ENCODE data around the gene IPMK.
"Not testable (repeated sequence)": the region's sequence is repeated elsewhere in the genome, so short reads cannot be mapped to it uniquely, and the experiment has no call there.

IPMK gene

DNA sequence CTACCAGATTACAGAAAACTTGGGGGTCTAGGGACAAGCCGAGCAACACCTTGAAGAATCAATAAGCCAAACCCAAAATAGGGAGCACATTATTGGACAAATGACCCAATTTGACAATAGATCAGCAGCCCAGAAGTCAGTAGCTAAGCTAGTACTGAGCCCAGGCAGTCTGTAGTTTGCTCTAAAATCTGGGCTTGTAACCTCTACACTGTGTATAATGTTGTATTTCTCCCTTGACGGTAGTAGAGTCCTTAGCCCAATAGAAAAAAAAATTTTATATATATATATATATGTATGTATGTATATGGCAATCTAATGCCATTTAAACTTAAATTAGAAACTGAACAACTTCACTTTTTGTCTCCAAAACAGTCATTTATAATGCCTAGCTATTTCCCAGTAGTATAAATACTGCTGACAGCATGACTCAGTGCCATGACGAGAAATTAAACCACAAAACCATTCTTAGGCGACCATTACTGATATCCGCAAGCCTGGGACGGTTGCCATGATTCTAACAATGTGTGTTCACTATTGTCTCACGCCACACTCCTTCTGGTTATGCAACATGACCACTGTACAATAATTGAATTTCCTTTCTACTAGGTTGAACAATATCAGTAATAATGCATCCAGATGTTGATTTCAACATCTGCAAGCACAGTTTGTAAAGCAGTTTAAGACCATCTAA lies 110.5 kb downstream of the IPMK start:
- no peak overlapping the region for H3K4me3 ChIP-seq (ENCODE audit: low read depth, low read length)
- TF ChIP-seq, protein P1, sequence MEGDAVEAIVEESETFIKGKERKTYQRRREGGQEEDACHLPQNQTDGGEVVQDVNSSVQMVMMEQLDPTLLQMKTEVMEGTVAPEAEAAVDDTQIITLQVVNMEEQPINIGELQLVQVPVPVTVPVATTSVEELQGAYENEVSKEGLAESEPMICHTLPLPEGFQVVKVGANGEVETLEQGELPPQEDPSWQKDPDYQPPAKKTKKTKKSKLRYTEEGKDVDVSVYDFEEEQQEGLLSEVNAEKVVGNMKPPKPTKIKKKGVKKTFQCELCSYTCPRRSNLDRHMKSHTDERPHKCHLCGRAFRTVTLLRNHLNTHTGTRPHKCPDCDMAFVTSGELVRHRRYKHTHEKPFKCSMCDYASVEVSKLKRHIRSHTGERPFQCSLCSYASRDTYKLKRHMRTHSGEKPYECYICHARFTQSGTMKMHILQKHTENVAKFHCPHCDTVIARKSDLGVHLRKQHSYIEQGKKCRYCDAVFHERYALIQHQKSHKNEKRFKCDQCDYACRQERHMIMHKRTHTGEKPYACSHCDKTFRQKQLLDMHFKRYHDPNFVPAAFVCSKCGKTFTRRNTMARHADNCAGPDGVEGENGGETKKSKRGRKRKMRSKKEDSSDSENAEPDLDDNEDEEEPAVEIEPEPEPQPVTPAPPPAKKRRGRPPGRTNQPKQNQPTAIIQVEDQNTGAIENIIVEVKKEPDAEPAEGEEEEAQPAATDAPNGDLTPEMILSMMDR (conservative IDR thresholded peaks at IDR 0.05; ENCODE audit: low read depth, low read length), result no peak
- peak; percentile 95 for DNase-seq (ENCODE audit: low read depth)

DNA sequence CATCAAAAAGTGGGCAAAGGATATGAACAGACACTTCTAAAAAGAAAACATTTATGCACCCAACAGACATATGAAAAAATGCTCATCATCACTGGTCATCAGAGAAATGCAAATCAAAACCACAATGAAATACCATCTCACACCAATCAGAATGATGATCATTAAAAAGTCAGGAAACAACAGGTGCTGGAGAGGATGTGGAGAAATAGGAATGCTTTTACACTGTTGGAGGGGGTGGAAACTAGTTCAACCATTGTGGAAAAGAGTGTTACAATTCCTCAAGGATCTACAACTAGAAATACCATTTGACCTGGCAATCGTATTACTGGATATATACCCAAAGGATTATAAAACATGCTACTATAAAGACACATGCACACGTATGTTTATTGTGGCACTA lies 111.8 kb downstream of the IPMK start:
- DNase-seq (ENCODE audit: low read depth); H3K4me3 ChIP-seq (ENCODE audit: low read depth, low read length): not testable (repeated sequence)

- no peak for DNase-seq (ENCODE audit: low read depth)
- TF ChIP-seq, protein P1 (conservative IDR thresholded peaks at IDR 0.05; ENCODE audit: low read depth, low read length), result no peak
- H3K4me3 ChIP-seq (ENCODE audit: low read depth, low read length), result no peak overlapping the region
These were observed 113.9 kb downstream of the IPMK start for GRCh38 chr10:58153751-58154150.

DNA sequence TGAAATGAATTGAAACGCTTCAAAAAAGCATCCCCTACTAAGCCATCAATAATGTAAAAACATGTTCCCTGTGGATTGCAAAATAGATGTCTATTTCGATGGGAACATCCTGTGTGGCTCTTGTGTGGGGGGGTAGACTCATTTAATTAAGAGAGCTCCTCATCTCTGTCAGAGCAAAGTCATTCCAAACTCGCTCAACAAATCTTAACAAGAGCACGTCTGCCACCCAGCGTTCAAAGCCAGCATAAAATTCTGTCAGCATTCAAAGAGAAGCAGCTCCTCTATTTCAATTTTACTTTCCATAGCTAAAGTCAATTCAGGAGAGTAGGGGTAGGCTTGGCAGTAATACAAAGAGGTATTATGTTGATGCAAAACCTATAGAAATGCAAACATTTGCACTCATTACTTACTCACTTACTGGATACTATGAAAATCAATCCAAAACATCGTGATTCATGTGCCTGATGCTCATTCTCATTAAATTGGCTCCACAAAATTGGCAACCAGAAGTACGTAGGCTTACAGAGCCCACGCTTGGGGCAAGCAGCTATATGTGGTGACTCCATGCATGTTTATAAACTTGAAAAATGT lies 114.9 kb downstream of the IPMK start:
- DNase-seq (ENCODE audit: low read depth), result peak; percentile 81
- TF ChIP-seq, protein P1 (conservative IDR thresholded peaks at IDR 0.05; ENCODE audit: low read depth, low read length), result peak; percentile 80
- no peak overlapping the region for H3K4me3 ChIP-seq (ENCODE audit: low read depth, low read length)

DNA sequence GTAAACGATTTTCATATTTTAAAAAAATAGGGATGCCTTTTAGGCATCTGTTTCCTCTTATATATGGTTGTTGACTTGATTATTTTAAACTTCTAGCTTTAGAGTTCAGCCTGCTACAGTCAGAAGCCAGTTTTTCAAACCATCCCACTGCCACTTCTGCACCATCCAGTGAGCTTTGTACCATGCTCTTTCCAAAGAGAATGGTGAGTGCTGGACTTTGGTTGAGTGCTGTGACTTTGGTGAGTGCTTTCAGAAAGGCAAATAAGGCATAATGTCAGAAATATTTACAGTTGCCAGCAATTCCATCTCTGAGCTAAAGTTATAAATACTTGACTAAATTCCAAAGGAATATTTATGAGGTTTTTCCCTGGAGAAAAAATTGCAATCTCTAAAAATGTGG lies 117.4 kb downstream of the IPMK start:
- TF ChIP-seq, protein P1 (conservative IDR thresholded peaks at IDR 0.05; ENCODE audit: low read depth, low read length), result no peak
- no peak for DNase-seq (ENCODE audit: low read depth)
- H3K4me3 ChIP-seq (ENCODE audit: low read depth, low read length), result no peak overlapping the region

- TF ChIP-seq, protein P1 (conservative IDR thresholded peaks at IDR 0.05; ENCODE audit: low read depth, low read length), result no peak
- H3K4me3 ChIP-seq (ENCODE audit: low read depth, low read length), result no peak overlapping the region
- DNase-seq (ENCODE audit: low read depth), result no peak
These were observed 123.8 kb downstream of the IPMK start for GRCh38 chr10:58143944-58144343.

Measured in choroid plexus epithelial cell (primary cell).